Liver (tissue), 9 donors: ENCODE data around the gene PRR11. TPM values are rescaled to one million over a fixed set of nuclear protein-coding genes. Genes with fewer than 3 reads are reported as not detected.

Experiments used
- DNase-seq: peaks from one replicate; pipeline ENCODE4 v3.0.0-alpha.2; 2017; ENCODE audit warnings: low spot score
- H3K27ac ChIP-seq, 2 donors: one replicate each; pipeline ENCODE4 v1.7.0; 2013; ENCODE audit warnings: inconsistent platforms in 2 of 2, low read length in 2 of 2, control low read depth in 1 of 2, low read depth in 1 of 2, mild to moderate bottlenecking in 1 of 2
- H3K27me3 ChIP-seq, 4 donors: one replicate each; pipeline versions ENCODE4 v1.6.1 to v1.7.0; 2013; ENCODE audit warnings: low read length in 3 of 4, inconsistent platforms in 1 of 4, mild to moderate bottlenecking in 1 of 4, moderate library complexity in 1 of 4; ENCODE audit not compliant: control insufficient read depth in 4 of 4, insufficient read depth in 4 of 4
- H3K36me3 ChIP-seq, 4 donors: one replicate each; pipeline versions ENCODE4 v1.6.1 to v1.7.0; 2013; ENCODE audit warnings: low read length in 3 of 4, mild to moderate bottlenecking in 3 of 4, low read depth in 1 of 4, moderate library complexity in 1 of 4; ENCODE audit not compliant: control insufficient read depth in 4 of 4, insufficient read depth in 3 of 4
- H3K4me1 ChIP-seq, 4 donors: one replicate each; pipeline versions ENCODE4 v1.6.1 to v1.7.0; 2013; ENCODE audit warnings: low read length in 3 of 4, mild to moderate bottlenecking in 3 of 4, moderate library complexity in 1 of 4; ENCODE audit not compliant: control insufficient read depth in 4 of 4, insufficient read depth in 4 of 4
- H3K4me3 ChIP-seq, 3 donors: one replicate each; pipeline versions ENCODE4 v1.6.1 to v1.7.0; 2013; ENCODE audit warnings: low read length in 3 of 3, control low read depth in 1 of 3, low read depth in 1 of 3, mild to moderate bottlenecking in 1 of 3
- H3K9ac ChIP-seq, 2 donors: one replicate each; pipeline ENCODE4 v1.7.0; 2013; ENCODE audit warnings: low read length in 2 of 2, mild to moderate bottlenecking in 2 of 2, moderate library complexity in 2 of 2, control low read depth in 1 of 2, low read depth in 1 of 2
- H3K9me3 ChIP-seq, 4 donors: one replicate each; pipeline versions ENCODE4 v1.6.1 to v1.7.0; 2013; ENCODE audit warnings: low read length in 3 of 4; ENCODE audit not compliant: control insufficient read depth in 4 of 4
- EGR1 ChIP-seq, 2 donors: IDR thresholded peaks; 2 replicates each; pipeline ENCODE4 v1.6.1; 2016 to 2018; ENCODE audit warnings: antibody characterized with exemption in 2 of 2, low read depth in 2 of 2
- FOXA2 ChIP-seq: IDR thresholded peaks from 2 replicates; pipeline ENCODE4 v1.6.1; 2016; ENCODE audit warnings: antibody characterized with exemption
- GABPA ChIP-seq, 2 donors: IDR thresholded peaks in 1 of 2; conservative IDR thresholded peaks in 1 of 2; 2 replicates each; pipeline ENCODE4 v1.6.1; 2016; ENCODE audit warnings: antibody characterized with exemption in 2 of 2, mild to moderate bottlenecking in 1 of 2, moderate library complexity in 1 of 2
- HNF4G ChIP-seq: IDR thresholded peaks from 2 replicates; pipeline ENCODE4 v1.6.1; 2016; ENCODE audit warnings: antibody characterized with exemption
- NR2F2 ChIP-seq: IDR thresholded peaks from 2 replicates; pipeline ENCODE4 v1.6.1; 2016; ENCODE audit warnings: antibody characterized with exemption
- RAD21 ChIP-seq, 2 donors: IDR thresholded peaks; 2 replicates each; pipeline ENCODE4 v1.6.1; 2016; ENCODE audit warnings: antibody characterized with exemption in 2 of 2, mild to moderate bottlenecking in 2 of 2
- SP1 ChIP-seq: IDR thresholded peaks from 2 replicates; pipeline ENCODE4 v1.6.1; 2018; ENCODE audit warnings: antibody characterized with exemption, mild to moderate bottlenecking
- YY1 ChIP-seq: IDR thresholded peaks from 2 replicates; pipeline ENCODE4 v1.6.1; 2016; ENCODE audit warnings: antibody characterized with exemption, mild to moderate bottlenecking
- WGBS: extraction: QIAGEN DNeasy Blood & Tissue Kit; methylation state at CpG from one replicate; pipeline ENCODE4 v1.1.7; 2013; 5-methylcytosine and 5-hydroxymethylcytosine counted together
- polyA plus RNA-seq, 2 donors: library from polyadenylated mRNA; stranded (reverse) in 1 of 2; unstranded in 1 of 2; fragments of 200-250 nt in 1 of 2; fragments of >200 nt in 1 of 2; fragmentation: Nextera tagmentation in 1 of 2; extraction: Ambion mirVana in 1 of 2; gene quantifications; one replicate each; pipeline versions ENCODE4 v1.2.1 to v1.2.3, GENCODE V29; 2013 to 2015
- total RNA-seq, 2 donors: library from RNA; depleted of rRNA; stranded (reverse); fragments of >200 nt; gene quantifications; one replicate each; pipeline ENCODE4 v1.2.3, GENCODE V29; 2014
- TF ChIP-seq, protein P1 (sequence below): fragments of 150-350 bp; IDR thresholded peaks from 2 replicates; pipeline ENCODE4 v1.5.1; 2017; ENCODE audit warnings: improper control_type of control experiment, low read depth, low read length; ENCODE audit not compliant: missing input control
- TF ChIP-seq, protein P2 (sequence below): IDR thresholded peaks from 2 replicates; pipeline ENCODE4 v1.6.1; 2016; ENCODE audit warnings: antibody characterized with exemption, mild to moderate bottlenecking
- TF ChIP-seq, protein P3 (sequence below): IDR thresholded peaks from 2 replicates; pipeline ENCODE4 v1.6.1; 2016; ENCODE audit warnings: antibody characterized with exemption
- TF ChIP-seq, protein P4 (sequence below): IDR thresholded peaks from 2 replicates; pipeline ENCODE4 v1.6.1; 2016; ENCODE audit warnings: antibody characterized with exemption
- donor health status: healthy.
- donor health status: healthy.
- donor health status: healthy.
- donor health status: healthy.
- donor health status: healthy.

PRR11 gene
- total and polyA plus RNA-seq, 4 donors, result 0.17 to 17.7 (median 0.95) TPM

DNA sequence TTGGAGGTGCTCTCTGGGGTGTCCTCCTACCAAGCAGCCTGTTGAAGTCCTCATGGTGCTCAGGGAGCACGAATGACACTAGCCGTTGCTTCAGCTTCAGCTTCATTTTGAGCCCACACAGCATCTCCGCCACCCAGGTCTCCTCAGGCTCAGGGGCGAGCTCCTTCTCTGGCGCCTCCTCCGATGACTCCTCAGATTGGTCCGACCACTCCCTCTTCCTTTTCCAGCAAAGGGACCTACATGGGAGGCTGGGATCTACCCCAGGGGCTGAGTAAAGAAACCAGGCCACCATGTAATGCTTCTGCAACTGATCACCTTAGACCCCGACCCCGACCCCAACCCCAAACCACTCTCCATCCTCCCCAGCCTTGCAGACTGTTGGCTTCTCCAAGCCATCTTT, 25.9 kb downstream of the PRR11 start:
- Histone ChIP-seq H3K4me1 (no peaks in the 10 kb centered on the region), H3K36me3 (no peaks in the 10 kb centered on the region), H3K27me3 (no peaks in the 10 kb centered on the region), H3K9me3 (no peaks in the 10 kb centered on the region), H3K9ac (no peak overlapping the region), H3K4me3 (no peak overlapping the region), H3K27ac (no peak overlapping the region)
- DNase-seq, result no peak
- no peak for TF ChIP-seq SP1
- TF ChIP-seq RAD21 (IDR thresholded peaks at IDR 0.05), result no peak
- TF ChIP-seq, protein P1, sequence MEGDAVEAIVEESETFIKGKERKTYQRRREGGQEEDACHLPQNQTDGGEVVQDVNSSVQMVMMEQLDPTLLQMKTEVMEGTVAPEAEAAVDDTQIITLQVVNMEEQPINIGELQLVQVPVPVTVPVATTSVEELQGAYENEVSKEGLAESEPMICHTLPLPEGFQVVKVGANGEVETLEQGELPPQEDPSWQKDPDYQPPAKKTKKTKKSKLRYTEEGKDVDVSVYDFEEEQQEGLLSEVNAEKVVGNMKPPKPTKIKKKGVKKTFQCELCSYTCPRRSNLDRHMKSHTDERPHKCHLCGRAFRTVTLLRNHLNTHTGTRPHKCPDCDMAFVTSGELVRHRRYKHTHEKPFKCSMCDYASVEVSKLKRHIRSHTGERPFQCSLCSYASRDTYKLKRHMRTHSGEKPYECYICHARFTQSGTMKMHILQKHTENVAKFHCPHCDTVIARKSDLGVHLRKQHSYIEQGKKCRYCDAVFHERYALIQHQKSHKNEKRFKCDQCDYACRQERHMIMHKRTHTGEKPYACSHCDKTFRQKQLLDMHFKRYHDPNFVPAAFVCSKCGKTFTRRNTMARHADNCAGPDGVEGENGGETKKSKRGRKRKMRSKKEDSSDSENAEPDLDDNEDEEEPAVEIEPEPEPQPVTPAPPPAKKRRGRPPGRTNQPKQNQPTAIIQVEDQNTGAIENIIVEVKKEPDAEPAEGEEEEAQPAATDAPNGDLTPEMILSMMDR, result no peak
- TF ChIP-seq, protein P2, sequence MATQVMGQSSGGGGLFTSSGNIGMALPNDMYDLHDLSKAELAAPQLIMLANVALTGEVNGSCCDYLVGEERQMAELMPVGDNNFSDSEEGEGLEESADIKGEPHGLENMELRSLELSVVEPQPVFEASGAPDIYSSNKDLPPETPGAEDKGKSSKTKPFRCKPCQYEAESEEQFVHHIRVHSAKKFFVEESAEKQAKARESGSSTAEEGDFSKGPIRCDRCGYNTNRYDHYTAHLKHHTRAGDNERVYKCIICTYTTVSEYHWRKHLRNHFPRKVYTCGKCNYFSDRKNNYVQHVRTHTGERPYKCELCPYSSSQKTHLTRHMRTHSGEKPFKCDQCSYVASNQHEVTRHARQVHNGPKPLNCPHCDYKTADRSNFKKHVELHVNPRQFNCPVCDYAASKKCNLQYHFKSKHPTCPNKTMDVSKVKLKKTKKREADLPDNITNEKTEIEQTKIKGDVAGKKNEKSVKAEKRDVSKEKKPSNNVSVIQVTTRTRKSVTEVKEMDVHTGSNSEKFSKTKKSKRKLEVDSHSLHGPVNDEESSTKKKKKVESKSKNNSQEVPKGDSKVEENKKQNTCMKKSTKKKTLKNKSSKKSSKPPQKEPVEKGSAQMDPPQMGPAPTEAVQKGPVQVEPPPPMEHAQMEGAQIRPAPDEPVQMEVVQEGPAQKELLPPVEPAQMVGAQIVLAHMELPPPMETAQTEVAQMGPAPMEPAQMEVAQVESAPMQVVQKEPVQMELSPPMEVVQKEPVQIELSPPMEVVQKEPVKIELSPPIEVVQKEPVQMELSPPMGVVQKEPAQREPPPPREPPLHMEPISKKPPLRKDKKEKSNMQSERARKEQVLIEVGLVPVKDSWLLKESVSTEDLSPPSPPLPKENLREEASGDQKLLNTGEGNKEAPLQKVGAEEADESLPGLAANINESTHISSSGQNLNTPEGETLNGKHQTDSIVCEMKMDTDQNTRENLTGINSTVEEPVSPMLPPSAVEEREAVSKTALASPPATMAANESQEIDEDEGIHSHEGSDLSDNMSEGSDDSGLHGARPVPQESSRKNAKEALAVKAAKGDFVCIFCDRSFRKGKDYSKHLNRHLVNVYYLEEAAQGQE, result no peak
- TF ChIP-seq, protein P3, sequence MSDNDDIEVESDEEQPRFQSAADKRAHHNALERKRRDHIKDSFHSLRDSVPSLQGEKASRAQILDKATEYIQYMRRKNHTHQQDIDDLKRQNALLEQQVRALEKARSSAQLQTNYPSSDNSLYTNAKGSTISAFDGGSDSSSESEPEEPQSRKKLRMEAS, result no peak
- TF ChIP-seq NR2F2, result no peak
- TF ChIP-seq EGR1 (IDR thresholded peaks at IDR 0.05; ENCODE audit: low read depth in 2 of 2), result no peak
- WGBS, result 98% methylated on average over 9 of the region's 9 CpGs

DNA sequence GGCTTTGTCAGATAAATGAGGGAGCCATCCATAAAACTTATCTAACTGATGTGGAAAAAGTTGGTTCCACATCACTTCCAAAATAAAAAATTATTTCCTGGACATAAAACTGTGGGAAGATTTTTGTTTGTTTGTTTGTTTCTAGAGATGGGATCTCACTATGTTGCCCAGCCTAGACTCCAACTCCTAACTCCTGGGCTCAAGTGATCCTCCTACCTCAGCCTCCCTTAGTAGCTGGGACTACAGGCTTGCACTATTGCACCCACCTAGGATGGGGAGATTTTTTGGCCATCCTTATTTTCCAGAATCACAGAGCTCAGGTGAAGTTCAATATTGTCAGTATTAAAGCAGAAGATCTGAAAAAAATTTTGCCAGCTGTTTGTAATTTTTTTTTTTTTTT, 30.5 kb downstream of the PRR11 start:
- H3K9me3 ChIP-seq, result no peaks in the 10 kb centered on the region
- no peak overlapping the region for H3K4me3 ChIP-seq
- TF ChIP-seq, protein P1, result no peak
- TF ChIP-seq YY1 (no peak), FOXA2 (no peak), SP1 (no peak)
- H3K4me1 ChIP-seq, result no peaks in the 10 kb centered on the region
- H3K36me3 ChIP-seq, result no peaks in the 10 kb centered on the region
- H3K27me3 ChIP-seq, result no peaks in the 10 kb centered on the region
- no peak overlapping the region for H3K9ac ChIP-seq
- DNase-seq, result no peak
- no peak overlapping the region for H3K27ac ChIP-seq

DNA sequence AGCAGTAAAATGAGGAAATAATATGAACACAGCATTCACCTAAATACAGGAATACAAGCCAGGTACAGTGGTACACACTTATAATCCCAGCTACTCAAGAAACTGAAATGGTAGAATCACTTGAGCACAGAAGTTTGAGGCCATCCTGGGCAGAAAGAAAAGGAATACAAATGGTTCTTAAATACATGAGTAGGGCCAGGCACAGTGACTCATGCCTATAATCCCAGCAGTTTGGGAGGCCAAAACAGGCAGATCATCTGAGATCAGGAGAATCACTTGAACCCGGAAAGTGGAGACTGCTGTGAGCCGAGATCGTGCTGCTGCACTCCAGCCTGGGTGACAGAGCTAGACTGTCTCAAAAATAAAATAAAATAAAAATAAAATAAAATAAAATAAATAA, 31.3 kb downstream of the PRR11 start:
- Histone ChIP-seq H3K27me3 (no peaks in the 10 kb centered on the region), H3K27ac (no peak overlapping the region), H3K9me3 (no peaks in the 10 kb centered on the region), H3K4me1 (no peaks in the 10 kb centered on the region), H3K9ac (no peak overlapping the region), H3K36me3 (no peaks in the 10 kb centered on the region), H3K4me3 (no peak overlapping the region)
- over 99% methylated on average over 3 of the region's 3 CpGs for WGBS
- DNase-seq, result no peak
- TF ChIP-seq, protein P4, sequence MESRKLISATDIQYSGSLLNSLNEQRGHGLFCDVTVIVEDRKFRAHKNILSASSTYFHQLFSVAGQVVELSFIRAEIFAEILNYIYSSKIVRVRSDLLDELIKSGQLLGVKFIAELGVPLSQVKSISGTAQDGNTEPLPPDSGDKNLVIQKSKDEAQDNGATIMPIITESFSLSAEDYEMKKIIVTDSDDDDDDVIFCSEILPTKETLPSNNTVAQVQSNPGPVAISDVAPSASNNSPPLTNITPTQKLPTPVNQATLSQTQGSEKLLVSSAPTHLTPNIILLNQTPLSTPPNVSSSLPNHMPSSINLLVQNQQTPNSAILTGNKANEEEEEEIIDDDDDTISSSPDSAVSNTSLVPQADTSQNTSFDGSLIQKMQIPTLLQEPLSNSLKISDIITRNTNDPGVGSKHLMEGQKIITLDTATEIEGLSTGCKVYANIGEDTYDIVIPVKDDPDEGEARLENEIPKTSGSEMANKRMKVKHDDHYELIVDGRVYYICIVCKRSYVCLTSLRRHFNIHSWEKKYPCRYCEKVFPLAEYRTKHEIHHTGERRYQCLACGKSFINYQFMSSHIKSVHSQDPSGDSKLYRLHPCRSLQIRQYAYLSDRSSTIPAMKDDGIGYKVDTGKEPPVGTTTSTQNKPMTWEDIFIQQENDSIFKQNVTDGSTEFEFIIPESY, result no peak
- TF ChIP-seq HNF4G (no peak), RAD21 (IDR thresholded peaks at IDR 0.05) (no peak), NR2F2 (no peak), EGR1 (IDR thresholded peaks at IDR 0.05; ENCODE audit: low read depth in 2 of 2) (no peak), SP1 (no peak), GABPA (IDR thresholded peaks at IDR 0.05 in 1 of 2, conservative IDR thresholded peaks at IDR 0.05 in 1 of 2) (no peak)
- TF ChIP-seq, protein P2, result no peak
- TF ChIP-seq, protein P3, result no peak
